Left ventricle myocardium superior (tissue), 1 donor: ENCODE results near the gene CLEC16A. TPM values are rescaled to one million over a fixed set of nuclear protein-coding genes. Genes with fewer than 3 reads are reported as not detected.

Experiments used
- ATAC-seq: fragments of 200-7000 bp; cut with Tn5 transposase; one replicate; pipeline ENCODE4 v1.9.1; 2020; ENCODE audit warnings: mild to moderate bottlenecking, moderate library complexity
- DNase-seq: peaks from one replicate; pipeline ENCODE4 v3.0.0-alpha.2; 2020
- intact Hi-C: fragments of 100-400 bp; cut with micrococcal nuclease; formaldehyde crosslinking; loops from one replicate; pipeline ENCODE4 v1.11.0; 2022
- total RNA-seq: library from RNA; stranded (reverse); fragmentation: NEBNext Ultra II Directional; extraction: Animal tissue kit (Norgen Biotek cat#: 25700); gene quantifications from one replicate; pipeline ENCODE4 v1.2.1, GENCODE V29; 2021
- donor health status: DM: no; HTN: yes; CAD: no; lungs with severe emphysema.

Gene CLEC16A
- total RNA-seq, 1 donor from 2014 or later = 20.6 TPM

DNA sequence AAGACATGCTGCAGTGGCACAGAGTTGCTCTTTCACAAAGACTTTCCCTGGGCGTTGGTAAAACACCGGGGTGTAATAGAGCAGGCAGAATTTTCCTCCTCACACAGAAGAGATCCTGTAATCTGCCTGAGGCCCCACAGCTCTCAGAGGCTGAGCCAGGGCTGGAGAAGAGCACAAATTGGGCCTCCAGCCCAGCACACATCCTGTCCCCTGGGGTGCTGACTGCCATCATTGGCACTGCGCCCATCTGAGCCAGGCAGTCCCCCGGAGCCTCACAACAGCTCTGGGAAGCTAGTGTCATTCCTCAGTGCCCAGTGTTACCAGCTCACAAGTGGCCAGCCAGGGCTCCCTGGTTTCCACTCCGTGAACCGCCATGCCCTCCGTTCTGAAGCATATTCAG, 192.2 kb downstream of the CLEC16A start:
- peak; percentile 80 for DNase-seq
- peak; percentile 63 for ATAC-seq
- intact Hi-C loops = no loop called here

GRCh38 chr16:11138022-11138768, 193.8 kb downstream of the CLEC16A start:
- intact Hi-C loops = no loop called here
- DNase-seq (no peak), ATAC-seq (no peak)

DNA sequence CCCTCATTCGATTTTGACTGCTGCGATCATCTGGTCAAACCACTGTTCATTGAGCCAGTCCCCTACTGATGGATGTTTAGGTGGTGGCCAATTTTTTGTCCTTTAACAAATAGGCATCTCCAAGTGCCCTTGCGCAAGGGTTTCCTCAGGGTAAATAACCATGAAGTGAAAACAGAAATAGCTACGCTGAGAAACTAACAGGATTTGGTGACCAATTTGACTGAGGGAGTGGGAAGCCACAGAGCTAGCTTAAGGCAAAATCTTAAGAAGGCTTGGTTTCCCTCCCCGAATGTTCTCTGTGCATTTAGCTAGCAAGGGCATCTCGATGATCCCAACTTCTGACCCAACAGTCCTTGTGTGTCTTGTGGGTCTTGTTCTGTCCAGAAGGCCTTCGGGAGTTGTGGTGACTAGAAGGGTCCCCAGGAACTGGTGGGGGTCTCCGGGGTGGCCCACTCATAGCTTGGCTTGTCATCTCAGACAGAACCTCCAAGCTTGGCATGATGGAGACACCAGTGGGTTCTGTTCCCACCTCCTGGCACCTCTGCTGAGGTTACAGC, 194.5 kb downstream of the CLEC16A start:
- DNase-seq (no peak), ATAC-seq (no peak)
- intact Hi-C loops = no loop called here

DNA sequence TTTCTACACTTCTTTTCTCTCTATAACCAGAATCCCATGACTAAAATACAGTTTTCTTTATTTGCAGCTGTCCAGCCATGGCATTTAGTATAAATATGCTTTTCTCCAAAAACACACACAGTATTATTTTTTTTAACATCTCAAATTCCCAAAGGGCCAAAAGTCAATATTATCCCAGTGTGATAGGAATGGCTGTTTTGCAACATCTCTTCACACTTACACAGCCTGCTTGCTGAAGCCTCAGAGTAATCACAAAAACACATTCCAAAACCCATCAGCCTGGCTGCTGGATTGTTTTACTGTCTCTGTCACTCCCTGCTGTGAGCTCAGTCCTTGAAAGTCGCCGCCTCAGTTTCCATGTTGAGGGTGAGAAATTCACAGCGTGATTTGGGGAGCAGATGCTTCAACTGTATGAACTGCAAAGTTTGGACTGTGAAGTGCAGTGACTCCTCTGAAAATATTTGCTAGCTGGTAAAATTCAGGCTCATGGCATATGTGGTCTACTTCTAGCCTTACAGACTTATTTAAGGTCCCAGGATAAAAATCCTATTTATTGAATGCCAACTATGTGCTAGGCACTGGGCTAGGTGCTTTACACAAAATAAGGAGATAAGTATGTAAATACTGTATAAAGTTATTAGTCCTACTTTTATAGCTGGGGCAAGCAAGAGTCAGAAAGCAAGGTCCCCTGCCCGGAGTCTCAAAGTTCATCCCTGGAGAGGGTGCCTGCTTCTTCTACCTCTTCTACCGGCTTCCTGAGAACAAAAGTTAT, 195.1 kb downstream of the CLEC16A start:
- ATAC-seq = peak; percentile 6
- intact Hi-C loops = no loop called here
- DNase-seq = no peak

GRCh38 chr16:11140098-11140375, 195.7 kb downstream of the CLEC16A start:
- no peak for ATAC-seq
- intact Hi-C loops = no loop called here
- DNase-seq = no peak

GRCh38 chr16:11140466-11140865, 196.1 kb downstream of the CLEC16A start:
- DNase-seq (no peak), ATAC-seq (no peak)
- intact Hi-C loops = no loop called here

GRCh38 chr16:11140867-11141266, 196.5 kb downstream of the CLEC16A start:
- peak; percentile 57 for DNase-seq
- ATAC-seq = peak; percentile 40
- intact Hi-C loops = no loop called here

DNA sequence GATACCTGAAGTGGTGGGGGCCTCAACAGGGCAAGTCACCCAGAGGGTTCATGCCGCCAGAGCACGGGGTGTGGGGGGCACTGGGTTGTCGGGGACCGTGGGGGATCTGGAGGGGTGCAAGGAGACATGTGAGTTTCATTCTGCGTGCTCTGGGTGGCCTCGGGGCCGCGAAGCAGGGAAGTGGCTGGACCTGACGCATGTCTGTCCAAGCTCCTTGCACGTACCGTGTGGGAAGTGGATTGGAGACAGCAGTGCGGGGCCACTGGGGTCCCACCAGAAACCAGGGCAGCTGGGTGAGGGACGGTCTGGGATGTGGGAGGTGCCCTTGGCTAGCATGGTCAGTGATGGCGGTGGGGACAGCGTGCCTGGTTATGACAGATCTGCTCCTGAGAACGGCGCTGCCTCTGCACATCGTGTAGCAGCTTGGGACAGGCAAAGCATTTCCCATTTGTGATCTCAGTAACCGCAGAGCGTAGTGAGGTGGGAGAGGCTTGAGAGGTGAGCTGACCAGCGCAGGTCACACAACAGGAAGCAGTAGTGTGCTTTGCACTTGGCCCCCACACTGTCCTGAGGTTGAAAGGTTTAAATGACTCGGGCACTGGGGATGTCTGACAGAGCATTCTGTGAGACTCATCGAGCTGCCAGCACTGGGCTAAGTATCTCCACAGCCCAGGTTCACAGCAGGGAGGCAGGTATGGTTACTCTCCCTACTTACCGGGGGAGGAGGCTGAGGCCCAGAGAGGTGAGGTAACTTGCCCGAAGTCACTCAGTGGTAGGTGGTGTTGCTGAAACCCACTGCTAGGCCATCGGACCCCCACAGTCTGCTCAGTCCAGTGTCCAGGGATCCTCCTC, 197.3 kb downstream of the CLEC16A start:
- intact Hi-C loops = no loop called here
- DNase-seq (no peak), ATAC-seq (no peak)

DNA sequence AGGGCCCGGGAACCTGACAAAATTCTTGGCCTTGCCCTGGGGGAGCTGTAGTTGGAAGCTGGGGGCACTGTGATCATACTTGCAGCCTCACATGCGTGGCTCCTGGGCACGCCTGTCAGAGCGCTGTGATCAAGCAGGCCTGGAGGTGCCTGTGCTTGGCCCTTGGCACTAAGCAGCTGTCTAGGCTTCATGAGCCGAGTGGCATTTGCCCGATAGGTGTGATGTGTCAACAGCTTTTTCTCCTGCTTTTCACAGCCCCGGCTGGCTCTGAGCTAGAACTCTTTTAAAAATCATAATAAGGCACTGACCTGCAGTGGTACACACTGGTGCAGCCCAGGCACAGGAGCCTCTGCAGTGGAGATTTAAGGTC, 197.9 kb downstream of the CLEC16A start:
- ATAC-seq = peak; percentile 68
- peak; percentile 68 for DNase-seq

GRCh38 chr16:11142951-11143350, 198.6 kb downstream of the CLEC16A start:
- ATAC-seq = no peak
- no peak for DNase-seq
- intact Hi-C loops = no loop called here

More for the DNA sequence above, 197.9 kb downstream of the CLEC16A start:
- intact Hi-C loops = no loop called here

DNA sequence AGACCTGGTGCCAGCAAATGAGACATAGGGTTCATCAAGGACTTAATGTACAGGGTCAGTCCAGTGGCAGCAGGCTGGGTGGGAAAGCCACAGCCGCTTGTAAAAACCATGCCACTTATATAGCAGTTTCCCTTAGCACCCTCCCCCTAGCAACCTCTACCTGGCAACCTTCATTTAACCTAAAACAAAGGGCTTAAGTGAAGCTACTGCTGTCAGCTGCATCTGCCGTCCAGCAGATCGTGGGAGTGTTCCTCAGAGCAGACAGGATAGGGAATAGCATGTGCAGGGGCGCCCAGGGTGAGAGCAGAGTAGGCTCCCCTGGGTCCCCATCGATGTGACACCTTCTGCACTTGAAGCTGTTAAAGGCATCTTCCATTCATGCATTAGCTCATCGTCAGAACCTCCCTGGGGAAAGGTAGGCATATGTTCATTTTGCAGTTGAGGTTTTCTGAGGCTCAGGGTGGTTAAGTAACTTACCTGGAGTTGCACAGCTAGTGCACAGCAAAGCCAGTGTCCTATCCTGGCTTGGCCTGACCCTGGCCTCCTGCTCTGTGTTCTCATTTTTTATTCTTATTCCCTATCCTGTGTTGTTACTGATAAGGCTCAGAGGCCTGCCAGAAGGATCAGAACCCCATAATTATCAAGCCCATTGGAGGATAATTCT, 199.1 kb downstream of the CLEC16A start:
- ATAC-seq (no peak), DNase-seq (no peak)
- intact Hi-C loops = no loop called here

DNA sequence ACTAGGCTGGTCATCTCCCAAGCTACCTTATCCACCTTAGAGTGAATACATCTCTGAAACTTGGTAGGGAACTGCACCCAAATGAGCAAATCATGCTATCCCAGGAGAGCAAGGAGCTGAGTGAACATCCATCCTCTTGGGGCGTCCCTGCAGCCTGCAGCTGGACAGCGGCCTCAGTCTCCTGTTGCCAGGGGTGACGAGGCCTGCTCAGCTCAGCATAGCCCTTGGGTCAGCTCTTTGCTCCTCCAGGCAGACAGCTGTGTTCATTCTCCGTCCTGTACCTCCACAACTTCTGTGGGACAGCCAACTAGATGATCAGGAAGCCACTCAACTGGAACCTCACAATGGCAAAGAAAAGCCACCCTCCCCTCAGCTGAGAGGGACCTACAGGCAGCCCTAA, 199.8 kb downstream of the CLEC16A start:
- peak; percentile 63 for DNase-seq
- intact Hi-C loops = no loop called here
- peak; percentile 50 for ATAC-seq

DNA sequence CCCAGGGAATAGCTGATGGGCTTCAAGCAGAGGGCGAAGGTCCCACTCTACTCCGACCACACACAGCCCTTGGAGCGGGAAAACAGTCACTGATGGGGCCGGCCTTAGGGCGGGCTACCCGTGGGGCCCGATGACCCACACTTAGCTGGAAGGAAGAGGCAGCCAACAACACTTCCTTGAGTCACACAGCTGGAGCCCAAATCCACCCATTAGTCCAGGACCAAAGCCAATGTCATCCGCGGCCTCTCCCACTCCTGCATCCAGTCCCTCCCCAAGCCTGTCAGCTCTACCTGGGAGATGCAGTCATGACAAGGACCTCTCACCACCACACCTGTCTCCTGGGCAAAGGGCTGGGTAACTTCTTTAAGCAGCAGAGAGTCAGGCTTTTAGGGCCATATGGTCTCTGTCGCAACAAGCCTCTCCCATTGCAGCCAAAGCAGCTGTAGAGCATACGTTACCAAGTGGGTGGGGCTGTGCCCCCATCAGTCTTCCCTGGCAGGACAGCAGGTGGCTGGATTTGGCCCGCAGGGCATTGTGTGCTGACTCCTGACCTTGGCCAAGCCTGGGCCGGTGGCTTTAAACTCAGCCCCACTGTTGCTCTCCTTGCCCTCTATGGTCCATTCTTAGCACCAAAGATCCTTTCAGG, 200.9 kb downstream of the CLEC16A start:
- DNase-seq = peak; percentile 69
- peak; percentile 74 for ATAC-seq
- intact Hi-C loops = no loop called here

DNA sequence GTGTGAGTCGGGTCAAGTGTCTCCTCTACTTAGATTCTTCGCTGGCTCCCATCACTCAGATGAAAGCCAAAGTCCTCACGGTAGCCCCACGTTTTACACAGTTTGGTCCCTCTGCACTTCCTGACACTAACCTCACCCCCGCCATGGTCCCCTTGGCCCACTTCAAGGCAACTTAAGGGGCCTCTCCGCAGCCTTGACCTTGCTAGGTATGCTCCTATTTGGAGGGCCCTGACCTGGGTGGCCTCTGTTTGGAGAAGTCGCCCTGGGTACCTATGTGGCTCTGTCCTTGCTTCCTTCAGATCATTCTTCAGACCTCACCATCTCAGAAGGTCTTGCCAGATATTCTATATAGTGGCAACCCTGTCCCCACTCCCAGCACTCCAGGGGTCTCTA, 201.5 kb downstream of the CLEC16A start:
- ATAC-seq (no peak), DNase-seq (no peak)
- intact Hi-C loops = no loop called here

- ATAC-seq = no peak
- intact Hi-C loops = no loop called here
Observed at GRCh38 chr16:11147033-11147753, 202.8 kb downstream of the CLEC16A start.

DNA sequence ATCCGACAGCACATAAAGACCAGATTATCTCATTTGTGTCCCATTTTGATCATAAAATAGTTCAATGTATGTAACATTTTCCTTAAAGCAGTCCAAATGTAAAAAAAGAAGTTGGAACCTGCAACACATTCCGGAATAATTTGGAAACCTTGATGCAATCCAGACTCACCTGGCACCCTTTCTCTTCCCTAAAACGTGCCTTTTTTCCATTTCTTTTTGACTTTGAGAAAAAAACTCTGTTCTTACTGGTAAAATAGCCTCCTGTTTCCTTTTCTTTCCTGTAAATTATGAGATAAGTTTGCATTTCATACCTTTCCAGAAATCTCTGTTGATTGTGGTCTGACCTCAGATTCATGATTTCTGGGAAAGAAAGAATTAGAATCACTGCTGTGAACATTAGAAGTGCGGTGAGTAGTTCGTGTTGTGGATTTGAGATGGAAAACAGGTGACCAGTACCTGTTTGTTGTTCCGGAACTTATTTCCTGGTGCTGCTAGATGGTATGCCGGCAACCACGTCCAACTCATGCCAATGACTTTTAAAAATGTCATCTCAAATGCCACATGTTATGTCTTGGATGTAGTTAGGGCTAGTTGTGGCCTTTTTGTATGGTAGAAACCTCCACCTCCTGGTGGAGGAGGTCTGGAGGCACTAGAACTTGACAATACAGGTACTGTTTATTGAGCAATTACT, 203.5 kb downstream of the CLEC16A start:
- DNase-seq = no peak
- intact Hi-C loops = no loop called here
- ATAC-seq = no peak

More at GRCh38 chr16:11147033-11147753, 202.8 kb downstream of the CLEC16A start:
- DNase-seq = no peak

GRCh38 chr16:11149011-11149616, 204.8 kb downstream of the CLEC16A start:
- ATAC-seq = no peak
- peak; percentile 53 for DNase-seq
- intact Hi-C loops = no loop called here
